GM12872 (cell line): Measurements from ENCODE around the gene PCNT.

Experiments
- CTCF ChIP-seq: IDR thresholded peaks from 3 replicates; pipeline ENCODE4 v1.5.1; 2011; ENCODE audit warnings: low read depth, mild to moderate bottlenecking, low read length, moderate library complexity; ENCODE audit not compliant: insufficient read depth

Gene PCNT

GRCh38 chr21:46374761-46375389 lies 50.9 kb downstream of the PCNT start:
- no peak for TF ChIP-seq CTCF

- no peak for TF ChIP-seq CTCF
These were observed 51.7 kb downstream of the PCNT start for GRCh38 chr21:46375560-46376230.

GRCh38 chr21:46376231-46376628 lies 52.3 kb downstream of the PCNT start:
- TF ChIP-seq CTCF: no peak

GRCh38 chr21:46376856-46377453 lies 53.0 kb downstream of the PCNT start:
- TF ChIP-seq CTCF: no peak

GRCh38 chr21:46377789-46378188 lies 53.8 kb downstream of the PCNT start:
- no peak for TF ChIP-seq CTCF

- no peak for TF ChIP-seq CTCF
These were observed 55.1 kb downstream of the PCNT start for GRCh38 chr21:46379105-46379504.

GRCh38 chr21:46379691-46380090 lies 55.7 kb downstream of the PCNT start:
- no peak for TF ChIP-seq CTCF
